Mesothelial cell of epicardium (in vitro differentiated cells): ENCODE results near the gene ODC1. TPM values are rescaled to one million over a fixed set of nuclear protein-coding genes. Genes with fewer than 3 reads are reported as not detected.
"Not testable (repeated sequence)": the region's sequence is repeated elsewhere in the genome, so short reads cannot be mapped to it uniquely, and the experiment has no call there.

Source experiments
- DNase-seq, 2 experiments: peaks; one replicate each; pipeline ENCODE4 v3.0.0; 2021; ENCODE audit warnings: low spot score in 2 of 2; ENCODE audit not compliant: unreplicated experiment in 2 of 2
- H3K27ac Mint-ChIP-seq: 2 replicates; pipeline ENCODE4 v1.8.0; 2021; ENCODE audit warnings: mixed read lengths
- H3K27me3 Mint-ChIP-seq: 2 replicates; pipeline ENCODE4 v1.8.0; 2021; ENCODE audit warnings: low read depth, mixed read lengths
- H3K36me3 Mint-ChIP-seq: 2 replicates; pipeline ENCODE4 v1.8.0; 2021; ENCODE audit warnings: mixed read lengths
- H3K4me1 Mint-ChIP-seq: 2 replicates; pipeline ENCODE4 v1.8.0; 2021; ENCODE audit warnings: mixed read lengths
- H3K4me3 Mint-ChIP-seq: 2 replicates; pipeline ENCODE4 v1.8.0; 2021; ENCODE audit warnings: mild to moderate bottlenecking, moderate library complexity, mixed read lengths
- H3K9me3 Mint-ChIP-seq: 2 replicates; pipeline ENCODE4 v1.8.0; 2021; ENCODE audit warnings: mixed read lengths
- total RNA-seq: library from RNA; stranded (reverse); gene quantifications from 3 replicates; pipeline ENCODE4 v1.2.1, GENCODE V29; 2021
- TF ChIP-seq, protein P1 (sequence below): fragments of 200-600 bp; sonication (generic); IDR thresholded peaks from one replicate; pipeline ENCODE4 v1.5.0; 2021; ENCODE audit warnings: antibody characterized with exemption; ENCODE audit not compliant: unreplicated experiment

ODC1 gene
- total RNA-seq, 1 donor from 2014 or later, result 148 TPM

GRCh38 chr2:10493634-10494281 is 45.6 kb upstream of the ODC1 start:
- TF ChIP-seq, protein P1, sequence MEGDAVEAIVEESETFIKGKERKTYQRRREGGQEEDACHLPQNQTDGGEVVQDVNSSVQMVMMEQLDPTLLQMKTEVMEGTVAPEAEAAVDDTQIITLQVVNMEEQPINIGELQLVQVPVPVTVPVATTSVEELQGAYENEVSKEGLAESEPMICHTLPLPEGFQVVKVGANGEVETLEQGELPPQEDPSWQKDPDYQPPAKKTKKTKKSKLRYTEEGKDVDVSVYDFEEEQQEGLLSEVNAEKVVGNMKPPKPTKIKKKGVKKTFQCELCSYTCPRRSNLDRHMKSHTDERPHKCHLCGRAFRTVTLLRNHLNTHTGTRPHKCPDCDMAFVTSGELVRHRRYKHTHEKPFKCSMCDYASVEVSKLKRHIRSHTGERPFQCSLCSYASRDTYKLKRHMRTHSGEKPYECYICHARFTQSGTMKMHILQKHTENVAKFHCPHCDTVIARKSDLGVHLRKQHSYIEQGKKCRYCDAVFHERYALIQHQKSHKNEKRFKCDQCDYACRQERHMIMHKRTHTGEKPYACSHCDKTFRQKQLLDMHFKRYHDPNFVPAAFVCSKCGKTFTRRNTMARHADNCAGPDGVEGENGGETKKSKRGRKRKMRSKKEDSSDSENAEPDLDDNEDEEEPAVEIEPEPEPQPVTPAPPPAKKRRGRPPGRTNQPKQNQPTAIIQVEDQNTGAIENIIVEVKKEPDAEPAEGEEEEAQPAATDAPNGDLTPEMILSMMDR, result no peak
- no peak for DNase-seq
- peaks cover 6% of the 10 kb centered on the region for H3K36me3 Mint-ChIP-seq
- H3K4me3 Mint-ChIP-seq, result no peak overlapping the region
- H3K9me3 Mint-ChIP-seq, result peaks cover 8% of the 10 kb centered on the region
- H3K27ac Mint-ChIP-seq, result no peak overlapping the region
- no peaks in the 10 kb centered on the region for H3K4me1 Mint-ChIP-seq
- H3K27me3 Mint-ChIP-seq, result peaks cover 21% of the 10 kb centered on the region

GRCh38 chr2:10493075-10493633 is 45.0 kb upstream of the ODC1 start:
- Mint-ChIP-seq H3K36me3 (peaks cover 6% of the 10 kb centered on the region), H3K27me3 (peaks cover 21% of the 10 kb centered on the region), H3K9me3 (peaks cover 8% of the 10 kb centered on the region), H3K27ac (no peak overlapping the region), H3K4me1 (no peaks in the 10 kb centered on the region), H3K4me3 (no peak overlapping the region)
- peak in 1 of 2 experiments; percentile 22 for DNase-seq
- TF ChIP-seq, protein P1, result no peak

GRCh38 chr2:10490806-10491291 is 42.7 kb upstream of the ODC1 start:
- H3K36me3 Mint-ChIP-seq, result peaks cover 6% of the 10 kb centered on the region
- peaks cover 8% of the 10 kb centered on the region for H3K9me3 Mint-ChIP-seq
- H3K27ac Mint-ChIP-seq, result no peak overlapping the region
- H3K4me3 Mint-ChIP-seq, result no peak overlapping the region
- TF ChIP-seq, protein P1, result no peak
- DNase-seq, result peak in 1 of 2 experiments; percentile 31
- H3K27me3 Mint-ChIP-seq, result peaks cover 14% of the 10 kb centered on the region
- no peaks in the 10 kb centered on the region for H3K4me1 Mint-ChIP-seq

- Mint-ChIP-seq H3K9me3 (peaks cover 8% of the 10 kb centered on the region), H3K4me3 (no peak overlapping the region), H3K27ac (no peak overlapping the region), H3K4me1 (no peaks in the 10 kb centered on the region), H3K36me3 (peaks cover 6% of the 10 kb centered on the region), H3K27me3 (peaks cover 9% of the 10 kb centered on the region)
- DNase-seq, result peak in 1 of 2 experiments; percentile 25
- TF ChIP-seq, protein P1, result no peak
Measured at GRCh38 chr2:10489842-10490555, 41.9 kb upstream of the ODC1 start.

DNA sequence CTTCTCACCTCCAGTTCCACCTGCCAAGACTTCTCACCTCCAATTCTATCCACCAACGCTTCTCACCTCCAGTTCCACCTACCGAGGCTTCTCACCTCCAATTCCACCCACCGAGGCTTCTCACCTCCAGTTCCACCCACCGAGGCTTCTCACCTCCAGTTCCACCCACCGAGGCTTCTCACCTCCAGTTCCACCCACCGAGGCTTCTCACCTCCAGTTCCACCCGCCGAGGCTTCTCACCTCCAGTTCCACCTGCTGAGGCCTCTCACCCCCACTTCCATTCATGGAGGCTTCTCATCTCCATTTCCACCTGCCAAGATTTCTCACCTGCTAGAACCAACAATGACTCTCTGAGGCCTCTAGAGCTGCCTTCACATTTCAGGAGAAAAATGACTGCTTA is 40.0 kb upstream of the ODC1 start:
- DNase-seq, H3K36me3 Mint-ChIP-seq, H3K4me3 Mint-ChIP-seq, H3K9me3 Mint-ChIP-seq, H3K4me1 Mint-ChIP-seq, H3K27ac Mint-ChIP-seq: not testable (repeated sequence)
- peaks cover 15% of the 10 kb centered on the region for H3K27me3 Mint-ChIP-seq

DNA sequence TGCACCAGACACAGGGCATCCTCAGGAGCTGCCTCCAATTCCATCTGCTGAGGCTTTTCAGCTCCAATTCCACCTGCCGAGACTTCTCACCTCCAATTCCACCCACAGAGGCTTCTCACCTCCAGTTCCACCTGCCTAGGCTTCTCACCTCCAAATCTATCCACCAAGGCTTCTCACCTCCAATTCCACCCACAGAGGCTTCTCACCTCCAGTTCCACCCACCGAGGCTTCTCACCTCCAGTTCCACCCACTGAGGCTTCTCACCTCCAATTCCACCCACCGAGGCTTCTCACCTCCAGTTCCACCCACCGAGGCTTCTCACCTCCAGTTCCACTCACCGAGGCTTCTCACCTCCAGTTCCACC is 39.6 kb upstream of the ODC1 start:
- H3K27ac Mint-ChIP-seq, DNase-seq, H3K36me3 Mint-ChIP-seq, H3K4me1 Mint-ChIP-seq, H3K9me3 Mint-ChIP-seq, H3K4me3 Mint-ChIP-seq: not testable (repeated sequence)
- H3K27me3 Mint-ChIP-seq, result peaks cover 18% of the 10 kb centered on the region
